K562 (cell line): ENCODE data around the gene HOXB8. TPM values are rescaled to one million over a fixed set of nuclear protein-coding genes. Genes with fewer than 3 reads are reported as not detected.

Source experiments
- BHLHE40 ChIP-seq: IDR thresholded peaks from 2 replicates; pipeline ENCODE4 v1.6.1; 2011; ENCODE audit warnings: low read length, improper control_type of control experiment
- BRD4 ChIP-seq: fragments of 200-600 bp; sonication (generic); IDR thresholded peaks from 2 replicates; pipeline ENCODE4 v1.6.1; 2017; ENCODE audit warnings: inconsistent platforms
- CBFA2T2 ChIP-seq: fragments of 450-650 bp; conservative IDR thresholded peaks from 2 replicates; pipeline ENCODE4 v1.6.1; 2017; ENCODE audit warnings: mild to moderate bottlenecking
- HEY1 ChIP-seq: fragments of 250-450 bp; sonication (Bioruptor Pico); IDR thresholded peaks from 2 replicates; pipeline ENCODE4 v1.5.0; 2020; ENCODE audit warnings: mild to moderate bottlenecking, moderate library complexity, borderline replicate concordance
- MIER1 ChIP-seq: fragments of 450-650 bp; IDR thresholded peaks from 2 replicates; pipeline ENCODE4 v1.6.1; 2016; ENCODE audit warnings: antibody characterized with exemption, mild to moderate bottlenecking, low read depth
- NR0B1 ChIP-seq: fragments of 450-650 bp; IDR thresholded peaks from one replicate; pipeline ENCODE4 v1.6.1; 2018; ENCODE audit warnings: mild to moderate bottlenecking, moderate library complexity; ENCODE audit not compliant: partially characterized antibody
- NR2F6 ChIP-seq: fragments of 450-650 bp; formaldehyde crosslinking; IDR thresholded peaks from 2 replicates; pipeline ENCODE4 v1.4.0; 2020; ENCODE audit warnings: mild to moderate bottlenecking
- PHF8 ChIP-seq: fragments of 200-600 bp; sonication (generic); IDR thresholded peaks from 2 replicates; pipeline ENCODE4 v1.6.1; 2012; ENCODE audit warnings: mixed run types, mild to moderate bottlenecking, inconsistent platforms, low read length, moderate library complexity, borderline replicate concordance
- SMAD2 ChIP-seq: fragments of 150-350 bp; IDR thresholded peaks from 2 replicates; pipeline ENCODE4 v1.6.1; 2014; ENCODE audit warnings: low read depth, mild to moderate bottlenecking, low read length
- SNRNP70 ChIP-seq: fragments of 200-400 bp; formaldehyde crosslinking; optimal IDR thresholded peaks from 2 replicates; pipeline ENCODE3; 2017; ENCODE audit warnings: low read depth, low read length
- SPI1 ChIP-seq: IDR thresholded peaks from 2 replicates; pipeline ENCODE4 v1.6.1; 2011; ENCODE audit warnings: low read depth, low read length, control low read depth, borderline replicate concordance
- ZBTB7A ChIP-seq: IDR thresholded peaks from 2 replicates; pipeline ENCODE4 v1.6.1; 2011; ENCODE audit warnings: low read depth, mild to moderate bottlenecking, low read length, moderate library complexity, borderline replicate concordance; ENCODE audit not compliant: control insufficient read depth
- ZKSCAN1 ChIP-seq: fragments of 150-350 bp; IDR thresholded peaks from 2 replicates; pipeline ENCODE4 v1.6.1; 2016; ENCODE audit warnings: low read depth, low read length
- ZKSCAN8 ChIP-seq: fragments of 200-800 bp; sonication (Bioruptor generic); IDR thresholded peaks from 2 replicates; pipeline ENCODE4 v1.6.1; 2016; ENCODE audit warnings: missing genetic modification characterization, missing compliant biosample characterization
- ZNF253 ChIP-seq: fragments of 250-450 bp; sonication (Bioruptor Pico); conservative IDR thresholded peaks from 2 replicates; pipeline ENCODE4 v1.6.1; 2021; ENCODE audit warnings: mild to moderate bottlenecking
- ZNF407 ChIP-seq: fragments of 450-650 bp; IDR thresholded peaks from 2 replicates; pipeline ENCODE4 v1.6.1; 2016; ENCODE audit warnings: low read depth
- polyA plus RNA-seq, 8 experiments: library from polyadenylated mRNA; depleted of rRNA in 4 of 8; stranded (reverse) in 5 of 8; unstranded in 3 of 8; fragments of >200 nt; fragmentation: Nextera tagmentation in 2 of 8; fragmentation: Illumina TruSeq in 1 of 8; extraction: Ambion mirVana in 2 of 8; extraction: Trizol in 1 of 8; gene quantifications; 2 replicates each; pipeline versions ENCODE4 v1.2.1 to v1.2.3, GENCODE V29; 2011 to 2014; ENCODE audit warnings: inconsistent platforms in 1 of 8, missing spikeins in 1 of 8
- total RNA-seq, 7 experiments: library from RNA; depleted of rRNA in 6 of 7; stranded (reverse); fragments of >200 nt in 6 of 7; fragmentation: Illumina TruSeq in 2 of 7; extraction: Trizol in 2 of 7; gene quantifications; 2 replicates each; pipeline versions ENCODE4 v1.2.1 to v1.2.3, GENCODE V29; 2011 to 2021; ENCODE audit warnings: low replicate concordance in 1 of 7
- TF ChIP-seq, protein P1 (sequence below), 3 experiments: fragments of 200-800 bp in 1 of 3; sonication (Bioruptor generic) in 1 of 3; sonication (generic) in 1 of 3; formaldehyde crosslinking in 1 of 3; IDR thresholded peaks; 2 replicates each; pipeline versions ENCODE4 v1.6.1 to v1.8.0; 2016 to 2022; ENCODE audit warnings: mild to moderate bottlenecking in 2 of 3, missing compliant biosample characterization in 2 of 3, missing genetic modification characterization in 2 of 3, missing genetic modification reagents in 1 of 3

Gene HOXB8
- total and polyA plus RNA-seq, 9 of the 15 experiments (the other 6 are each of a cell fraction or from before 2014, with no cell fraction given) = 0.52 to 23.8 (median 3.6) TPM

- TF ChIP-seq ZBTB7A (no peak), ZNF253 (no peak), SNRNP70 (no peak), CBFA2T2 (no peak), HEY1 (no peak), MIER1 (no peak), ZNF407 (no peak), BRD4 (0 out of 2 replicates have a peak, but pooled peaks have one; percentile 19), SPI1 (no peak), PHF8 (no peak), ZKSCAN1 (no peak), NR2F6 (no peak), BHLHE40 (no peak), SMAD2 (no peak), NR0B1 (no peak), ZKSCAN8 (CRISPR knock-in tag) (no peak)
- TF ChIP-seq, protein P1, sequence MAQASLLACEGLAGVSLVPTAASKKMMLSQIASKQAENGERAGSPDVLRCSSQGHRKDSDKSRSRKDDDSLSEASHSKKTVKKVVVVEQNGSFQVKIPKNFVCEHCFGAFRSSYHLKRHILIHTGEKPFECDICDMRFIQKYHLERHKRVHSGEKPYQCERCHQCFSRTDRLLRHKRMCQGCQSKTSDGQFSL (CRISPR knock-in tag; IDR thresholded peaks at IDR 0.05) = no peak; the same call in 1 of the 2 replicates
- TF ChIP-seq, protein P1 (tag; IDR thresholded peaks at IDR 0.05) = 0 out of 4 replicates have a peak, but pooled peaks of 1 of the 2 experiments have one; percentile 13
Observed at GRCh38 chr17:48630009-48630924, 15.2 kb upstream of the HOXB8 start (continued).
